Measurements from ENCODE around the gene DHX35.

DNA sequence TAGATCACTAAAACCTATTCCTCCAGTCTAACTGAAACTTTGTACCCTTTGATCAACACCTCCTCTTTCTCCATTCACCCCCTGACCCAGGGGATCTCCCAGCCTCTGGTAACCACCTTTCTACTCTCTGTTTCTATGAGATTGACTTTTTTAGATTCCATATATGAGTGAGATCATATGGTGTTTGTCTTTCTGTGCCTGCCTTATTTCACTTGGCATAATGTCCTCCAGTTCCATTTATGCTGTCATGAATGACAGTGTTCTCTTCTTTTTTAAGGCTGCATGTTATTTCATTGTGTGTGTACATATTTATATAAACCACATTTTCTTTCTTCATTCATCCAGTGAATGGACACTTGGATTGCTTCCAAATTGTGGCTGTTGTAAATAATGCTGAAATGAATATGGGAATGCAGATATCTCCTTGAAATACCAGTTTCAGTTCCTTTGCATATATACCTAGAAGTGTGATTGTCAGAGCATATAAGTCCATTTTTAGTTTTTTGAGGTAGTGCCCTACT is 57.7 kb downstream of the DHX35 start:
- TF ChIP-seq, protein P1, sequence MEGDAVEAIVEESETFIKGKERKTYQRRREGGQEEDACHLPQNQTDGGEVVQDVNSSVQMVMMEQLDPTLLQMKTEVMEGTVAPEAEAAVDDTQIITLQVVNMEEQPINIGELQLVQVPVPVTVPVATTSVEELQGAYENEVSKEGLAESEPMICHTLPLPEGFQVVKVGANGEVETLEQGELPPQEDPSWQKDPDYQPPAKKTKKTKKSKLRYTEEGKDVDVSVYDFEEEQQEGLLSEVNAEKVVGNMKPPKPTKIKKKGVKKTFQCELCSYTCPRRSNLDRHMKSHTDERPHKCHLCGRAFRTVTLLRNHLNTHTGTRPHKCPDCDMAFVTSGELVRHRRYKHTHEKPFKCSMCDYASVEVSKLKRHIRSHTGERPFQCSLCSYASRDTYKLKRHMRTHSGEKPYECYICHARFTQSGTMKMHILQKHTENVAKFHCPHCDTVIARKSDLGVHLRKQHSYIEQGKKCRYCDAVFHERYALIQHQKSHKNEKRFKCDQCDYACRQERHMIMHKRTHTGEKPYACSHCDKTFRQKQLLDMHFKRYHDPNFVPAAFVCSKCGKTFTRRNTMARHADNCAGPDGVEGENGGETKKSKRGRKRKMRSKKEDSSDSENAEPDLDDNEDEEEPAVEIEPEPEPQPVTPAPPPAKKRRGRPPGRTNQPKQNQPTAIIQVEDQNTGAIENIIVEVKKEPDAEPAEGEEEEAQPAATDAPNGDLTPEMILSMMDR (IDR thresholded peaks at IDR 0.05): no peak
- no peak for TF ChIP-seq POLR2A (IDR thresholded peaks at IDR 0.05)

Data from esophagus squamous epithelium (tissue), 4 donors.